Skeletal muscle satellite cell (primary cell): Measurements from ENCODE around the gene TEX14. TPM values are rescaled to one million over a fixed set of nuclear protein-coding genes. Genes with fewer than 3 reads are reported as not detected.
A peak's percentile ranks its signal among the peaks of the same experiment; 100 is the strongest.

Experiments
- H3K27me3 ChIP-seq: 2 replicates; pipeline ENCODE4 v1.7.0; 2013; ENCODE audit warnings: low read length; ENCODE audit not compliant: control insufficient read depth, insufficient read depth
- H3K36me3 ChIP-seq: 2 replicates; pipeline ENCODE4 v1.7.0; 2013; ENCODE audit warnings: mild to moderate bottlenecking, control low read depth, low read length; ENCODE audit not compliant: insufficient read depth
- H3K4me1 ChIP-seq: 2 replicates; pipeline ENCODE4 v1.7.0; 2013; ENCODE audit warnings: low read length; ENCODE audit not compliant: control insufficient read depth, insufficient read depth
- H3K4me2 ChIP-seq: 2 replicates; pipeline ENCODE4 v1.7.0; 2013; ENCODE audit warnings: mild to moderate bottlenecking, low read length
- H3K4me3 ChIP-seq: 2 replicates; pipeline ENCODE4 v1.7.0; 2013; ENCODE audit warnings: low read length
- H3K9ac ChIP-seq: 2 replicates; pipeline ENCODE4 v1.7.0; 2013; ENCODE audit warnings: mild to moderate bottlenecking, low read depth, low read length, moderate library complexity
- H3K9me3 ChIP-seq: replicated peaks from 2 replicates; pipeline ENCODE4 v1.7.0; 2013; ENCODE audit warnings: mild to moderate bottlenecking, control low read depth, low read length
- small RNA-seq: library from RNA; depleted of rRNA; stranded (forward); fragments of <200 nt; gene quantifications from one replicate; pipeline ENCODE3, GENCODE V24; 2012

The TEX14 gene

GRCh38 chr17:58515286-58515685, 176.6 kb downstream of the TEX14 start:
- Histone ChIP-seq H3K4me2 (no peak overlapping the region), H3K36me3 (peaks cover 19% of the 10 kb centered on the region), H3K9me3 (no peaks in the 10 kb centered on the region), H3K9ac (no peak overlapping the region), H3K4me3 (no peak overlapping the region), H3K27me3 (no peaks in the 10 kb centered on the region), H3K4me1 (peaks cover 21% of the 10 kb centered on the region)

- Histone ChIP-seq H3K27me3 (no peaks in the 10 kb centered on the region), H3K4me3 (peak overlapping the region; percentile 81), H3K9me3 (no peaks in the 10 kb centered on the region), H3K4me1 (peaks cover 21% of the 10 kb centered on the region), H3K4me2 (peak overlapping the region; percentile 91), H3K9ac (no peak overlapping the region), H3K36me3 (peaks cover 19% of the 10 kb centered on the region)
Measured at GRCh38 chr17:58514770-58515157, 177.1 kb downstream of the TEX14 start.

GRCh38 chr17:58513965-58514769, 177.7 kb downstream of the TEX14 start, which contains the start of gene MTMR4:
TSS of gene MTMR4 (minus strand) at chr17:58514638. CDS start at chr17:58514407, 231 bp downstream.
- Histone ChIP-seq H3K36me3 (peaks cover 19% of the 10 kb centered on the region), H3K9ac (peak within 1 kb of the TSS; percentile 81), H3K4me1 (peaks cover 21% of the 10 kb centered on the region), H3K27me3 (no peaks in the 10 kb centered on the region), H3K9me3 (no peaks in the 10 kb centered on the region), H3K4me2 (peak within 1 kb of the TSS; percentile 91), H3K4me3 (peak within 1 kb of the TSS; percentile 81)

GRCh38 chr17:58513267-58513964, 178.4 kb downstream of the TEX14 start:
- peaks cover 22% of the 10 kb centered on the region for H3K36me3 ChIP-seq
- peaks cover 16% of the 10 kb centered on the region for H3K4me1 ChIP-seq
- peak overlapping the region; percentile 81 for H3K4me3 ChIP-seq
- H3K27me3 ChIP-seq: no peaks in the 10 kb centered on the region
- peak overlapping the region; percentile 81 for H3K9ac ChIP-seq
- H3K4me2 ChIP-seq: peak overlapping the region; percentile 91
- H3K9me3 ChIP-seq: no peaks in the 10 kb centered on the region

GRCh38 chr17:58510075-58510474, 181.8 kb downstream of the TEX14 start:
- H3K36me3 ChIP-seq: peaks cover 44% of the 10 kb centered on the region
- no peaks in the 10 kb centered on the region for H3K27me3 ChIP-seq
- peaks cover 9% of the 10 kb centered on the region for H3K4me1 ChIP-seq
- H3K9me3 ChIP-seq: no peaks in the 10 kb centered on the region
- H3K9ac ChIP-seq: no peak overlapping the region
- H3K4me3 ChIP-seq: no peak overlapping the region
- H3K4me2 ChIP-seq: no peak overlapping the region

GRCh38 chr17:58508341-58509067, 183.3 kb downstream of the TEX14 start:
- H3K4me1 ChIP-seq: peaks cover 2% of the 10 kb centered on the region
- peaks cover 60% of the 10 kb centered on the region for H3K36me3 ChIP-seq
- no peak overlapping the region for H3K9ac ChIP-seq
- no peaks in the 10 kb centered on the region for H3K27me3 ChIP-seq
- H3K4me2 ChIP-seq: no peak overlapping the region
- H3K4me3 ChIP-seq: no peak overlapping the region
- no peaks in the 10 kb centered on the region for H3K9me3 ChIP-seq

- H3K4me1 ChIP-seq: no peaks in the 10 kb centered on the region
- H3K36me3 ChIP-seq: peaks cover 68% of the 10 kb centered on the region
- H3K9ac ChIP-seq: no peak overlapping the region
- no peaks in the 10 kb centered on the region for H3K27me3 ChIP-seq
- H3K4me3 ChIP-seq: no peak overlapping the region
- no peaks in the 10 kb centered on the region for H3K9me3 ChIP-seq
- no peak overlapping the region for H3K4me2 ChIP-seq
Measured at GRCh38 chr17:58507123-58507634, 184.7 kb downstream of the TEX14 start.

Small RNA genes lying within 50 kb of the gene (small RNA-seq; reads per million reads assigned to genes)
- not detected for gene AC011195.1
- not detected for gene RF00012
- not detected for gene RNU1-108P
- gene RNU1-52P: 1.1 reads per million, percentile 38 among the genes with 10 or more reads in this experiment
- 75.3 reads per million, percentile 96 among the genes with 10 or more reads in this experiment for gene RNU1-85P
